Renal cortical epithelial cell (primary cell): ENCODE data around the gene IL18BP. TPM values are rescaled to one million over a fixed set of nuclear protein-coding genes. Genes with fewer than 3 reads are reported as not detected.

Source experiments
- DNase-seq: peaks from one replicate; pipeline ENCODE4 v3.0.0-alpha.2; 2011; ENCODE audit warnings: low read depth
- total RNA-seq: library from RNA; depleted of rRNA; stranded (reverse); fragments of >200 nt; gene quantifications from 2 replicates; pipeline ENCODE4 v1.2.3, GENCODE V29; 2014

Gene IL18BP
- total RNA-seq, 1 donor from 2014 or later, result 4.8 TPM

DNA sequence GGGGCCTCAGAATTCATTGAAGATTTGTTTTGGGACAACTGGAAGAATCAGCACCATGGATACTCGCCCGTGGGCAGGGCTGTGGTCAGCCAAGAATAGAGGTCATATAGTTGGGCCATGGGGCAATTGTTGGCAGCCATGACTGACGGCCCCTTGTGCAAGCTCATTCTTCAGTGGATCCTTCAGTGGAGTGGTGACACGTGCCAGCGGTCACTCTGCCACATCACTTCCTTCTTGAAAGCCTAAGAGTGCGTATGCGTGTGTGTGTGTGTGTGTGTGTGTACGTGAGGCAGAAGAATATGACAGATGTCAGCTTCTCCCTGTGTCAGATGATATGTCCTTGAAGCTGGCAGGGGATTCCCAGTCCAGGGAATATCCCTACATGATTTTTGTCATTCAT lies 1.8 kb upstream of the IL18BP start:
- no peak for DNase-seq

DNA sequence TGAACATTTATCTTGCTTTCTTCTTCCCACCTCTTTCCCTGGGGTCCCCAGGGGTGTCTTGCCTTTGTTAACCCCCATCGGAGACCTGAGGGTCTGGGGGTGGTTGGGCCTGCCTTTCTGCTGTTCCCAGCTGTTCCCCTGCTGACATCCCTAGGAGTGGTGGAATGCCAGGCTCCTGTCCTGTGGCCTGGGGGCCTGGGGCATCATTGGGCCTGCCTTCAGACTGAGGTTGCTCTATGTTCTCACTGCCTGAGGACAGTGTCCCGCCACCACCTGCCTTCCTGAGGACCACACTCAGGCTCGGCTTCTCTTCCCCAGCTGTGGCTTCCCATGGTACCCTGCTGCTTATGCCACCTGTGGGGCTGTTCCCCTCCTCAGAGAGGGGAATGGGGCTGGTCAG lies 1.1 kb upstream of the IL18BP start:
- DNase-seq, result no peak

DNA sequence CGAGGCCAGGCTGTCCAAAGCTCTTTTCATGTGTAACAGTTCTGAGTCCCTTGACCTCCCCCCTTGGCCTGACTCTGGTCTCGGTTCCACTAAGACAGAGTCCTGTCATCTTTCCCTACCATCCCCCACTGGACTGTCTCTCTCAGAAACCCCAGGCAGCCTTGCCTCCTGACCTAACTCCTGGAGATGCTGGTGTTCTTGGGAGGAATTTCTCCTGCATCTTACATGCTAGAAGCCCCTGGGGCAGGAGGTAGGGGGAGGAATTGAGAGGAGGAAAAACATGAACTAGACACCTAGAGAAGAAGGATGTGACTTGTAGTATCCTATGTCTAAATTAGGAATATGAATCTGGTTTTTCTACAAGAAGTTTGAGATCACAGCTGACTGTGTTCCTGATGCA lies 648 bp upstream of the IL18BP start:
- no peak for DNase-seq

DNA sequence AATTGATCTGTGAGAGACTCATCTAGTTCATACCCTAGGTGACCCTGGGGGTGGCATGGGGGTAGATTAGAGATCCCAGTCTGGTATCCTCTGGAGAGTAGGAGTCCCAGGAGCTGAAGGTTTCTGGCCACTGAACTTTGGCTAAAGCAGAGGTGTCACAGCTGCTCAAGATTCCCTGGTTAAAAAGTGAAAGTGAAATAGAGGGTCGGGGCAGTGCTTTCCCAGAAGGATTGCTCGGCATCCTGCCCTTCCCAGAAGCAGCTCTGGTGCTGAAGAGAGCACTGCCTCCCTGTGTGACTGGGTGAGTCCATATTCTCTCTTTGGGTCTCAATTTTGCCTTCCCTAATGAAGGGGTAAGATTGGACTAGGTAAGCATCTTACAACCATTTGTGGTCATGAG lies 653 bp downstream of the IL18BP start:
- DNase-seq, result peak; percentile 29

DNA sequence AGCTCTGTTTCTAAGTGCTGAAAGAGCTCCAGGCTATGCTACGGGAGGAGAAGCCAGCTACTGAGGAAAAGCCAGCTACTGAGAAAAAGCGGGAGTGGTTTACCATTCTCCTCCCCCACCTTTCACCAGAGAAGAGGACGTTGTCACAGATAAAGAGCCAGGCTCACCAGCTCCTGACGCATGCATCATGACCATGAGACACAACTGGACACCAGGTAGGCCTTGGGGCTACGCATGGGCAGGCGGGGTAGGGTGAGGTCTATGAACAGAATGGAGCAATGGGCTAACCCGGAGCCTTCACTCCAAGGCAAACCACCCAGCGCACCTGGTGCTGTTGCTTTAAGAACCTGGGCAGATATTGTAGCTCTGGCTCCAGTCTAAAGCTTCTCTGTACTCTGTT lies 1.1 kb downstream of the IL18BP start:
- no peak for DNase-seq

DNA sequence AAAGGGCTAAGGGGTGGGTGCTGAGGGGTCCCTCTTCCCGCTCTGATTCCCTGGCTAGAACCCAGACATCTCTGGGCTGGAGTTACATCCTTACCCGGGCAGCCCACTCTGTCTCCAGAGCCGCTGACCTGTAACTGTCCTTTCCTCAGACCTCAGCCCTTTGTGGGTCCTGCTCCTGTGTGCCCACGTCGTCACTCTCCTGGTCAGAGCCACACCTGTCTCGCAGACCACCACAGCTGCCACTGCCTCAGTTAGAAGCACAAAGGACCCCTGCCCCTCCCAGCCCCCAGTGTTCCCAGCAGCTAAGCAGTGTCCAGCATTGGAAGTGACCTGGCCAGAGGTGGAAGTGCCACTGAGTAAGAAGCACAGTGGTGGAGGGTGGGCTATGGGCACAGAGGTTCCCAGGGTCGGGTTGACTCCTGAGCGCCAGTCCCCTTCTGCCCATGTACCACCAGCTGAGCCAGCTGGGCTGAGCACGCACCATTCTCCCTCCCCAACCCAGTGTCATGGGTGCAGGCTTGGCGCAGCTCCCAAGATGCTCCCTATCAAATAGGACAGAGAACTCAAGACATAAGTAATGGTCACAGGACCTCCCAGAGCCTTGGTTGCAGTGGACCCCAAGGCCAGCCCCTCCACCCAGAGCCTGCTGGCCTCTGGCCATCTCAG lies 1.6 kb downstream of the IL18BP start:
- DNase-seq, result no peak

DNA sequence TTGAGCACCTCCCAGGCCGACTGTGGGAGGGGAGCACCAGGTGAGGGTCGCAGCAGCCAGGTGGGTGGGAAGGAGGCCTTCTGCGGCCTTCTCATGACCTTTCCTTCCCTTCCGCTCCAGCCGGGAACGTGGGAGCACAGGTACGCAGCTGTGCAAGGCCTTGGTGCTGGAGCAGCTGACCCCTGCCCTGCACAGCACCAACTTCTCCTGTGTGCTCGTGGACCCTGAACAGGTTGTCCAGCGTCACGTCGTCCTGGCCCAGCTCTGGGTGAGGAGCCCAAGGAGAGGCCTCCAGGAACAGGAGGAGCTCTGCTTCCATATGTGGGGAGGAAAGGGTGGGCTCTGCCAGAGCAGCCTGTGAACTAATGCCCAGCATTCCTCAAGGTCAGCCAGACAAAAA lies 2.6 kb downstream of the IL18BP start:
- no peak for DNase-seq

DNA sequence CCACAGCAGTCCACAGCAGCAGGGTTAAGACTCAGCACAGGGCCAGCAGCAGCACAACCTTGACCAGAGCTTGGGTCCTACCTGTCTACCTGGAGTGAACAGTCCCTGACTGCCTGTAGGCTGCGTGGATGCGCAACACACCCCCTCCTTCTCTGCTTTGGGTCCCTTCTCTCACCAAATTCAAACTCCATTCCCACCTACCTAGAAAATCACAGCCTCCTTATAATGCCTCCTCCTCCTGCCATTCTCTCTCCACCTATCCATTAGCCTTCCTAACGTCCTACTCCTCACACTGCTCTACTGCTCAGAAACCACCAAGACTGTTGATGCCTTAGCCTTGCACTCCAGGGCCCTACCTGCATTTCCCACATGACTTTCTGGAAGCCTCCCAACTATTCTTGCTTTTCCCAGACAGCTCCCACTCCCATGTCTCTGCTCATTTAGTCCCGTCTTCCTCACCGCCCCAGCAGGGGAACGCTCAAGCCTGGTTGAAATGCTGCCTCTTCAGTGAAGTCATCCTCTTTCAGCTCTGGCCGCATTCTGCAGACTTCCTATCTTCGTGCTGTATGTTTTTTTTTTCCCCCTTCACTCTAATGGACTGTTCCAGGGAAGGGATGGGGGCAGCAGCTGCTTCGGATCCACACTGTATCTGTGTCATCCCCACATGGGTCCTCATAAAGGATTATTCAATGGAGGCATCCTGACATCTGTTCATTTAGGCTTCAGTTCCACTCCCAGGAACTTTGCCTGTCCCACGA lies 3.3 kb downstream of the IL18BP start:
- DNase-seq, result no peak

DNA sequence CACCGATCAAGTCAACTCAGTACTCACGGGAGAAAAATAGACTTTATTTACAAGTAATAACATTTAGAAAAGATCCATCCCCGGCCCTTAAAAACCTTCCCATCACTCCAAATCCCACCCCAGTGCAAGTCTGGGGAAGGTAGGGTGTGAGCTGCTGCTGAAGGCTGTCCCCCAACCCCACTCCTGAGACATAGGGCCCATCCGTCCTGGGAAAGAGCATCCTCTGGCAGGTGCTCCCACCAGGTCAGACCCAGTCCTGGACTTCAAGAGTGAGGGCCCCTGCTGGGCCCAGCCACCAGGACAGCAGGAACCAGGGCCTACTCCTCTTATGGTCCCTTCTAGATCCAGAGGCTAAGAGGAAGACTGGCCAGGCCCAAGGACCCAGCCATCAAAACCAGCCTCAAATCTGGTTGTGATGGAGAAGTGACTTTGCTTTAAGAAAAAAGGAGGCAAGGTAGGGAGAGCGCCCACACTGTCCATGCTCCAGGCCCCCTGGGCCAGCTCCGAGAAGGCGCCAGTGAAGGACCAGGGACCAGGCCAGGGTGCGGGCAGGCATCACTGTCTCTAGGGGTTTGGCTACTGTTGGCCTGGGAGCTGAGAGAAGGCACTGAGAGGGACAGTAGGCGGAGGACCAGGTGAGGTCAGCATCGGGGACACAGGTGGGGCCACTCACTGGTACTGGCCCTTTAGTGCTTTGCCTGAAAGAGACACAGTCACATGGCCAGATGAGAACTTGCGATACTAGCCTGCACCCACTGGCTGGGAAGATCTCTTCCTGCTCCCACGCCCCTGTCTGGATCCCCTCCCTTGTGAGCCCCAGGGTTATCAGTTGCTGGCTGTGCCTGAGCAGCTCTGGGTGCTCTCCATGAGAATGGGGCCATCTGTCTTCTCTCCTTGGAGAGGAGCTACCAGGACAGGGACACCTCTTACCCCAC lies 4.4 kb downstream of the IL18BP start:
- DNase-seq, result no peak

DNA sequence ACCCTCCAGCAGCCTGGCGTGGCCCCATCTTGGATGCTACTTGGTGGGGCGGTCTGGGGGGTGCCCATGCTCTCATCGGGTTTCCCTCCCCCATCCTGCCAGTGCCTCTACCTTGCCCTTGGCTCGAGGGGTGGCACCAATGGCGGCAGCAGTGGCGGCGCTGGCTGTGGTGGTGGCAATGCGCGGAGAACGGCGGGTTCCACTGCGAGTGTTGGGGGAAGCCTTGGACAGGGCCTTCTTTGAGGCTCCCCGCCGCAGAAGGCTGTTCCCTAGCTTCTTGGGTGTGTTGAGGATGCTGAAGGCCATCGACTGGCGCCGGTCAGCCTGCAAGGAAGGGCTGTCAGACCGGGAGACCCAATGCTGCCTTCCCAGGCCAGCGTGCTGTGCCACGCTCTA lies 5.1 kb downstream of the IL18BP start:
- DNase-seq, result no peak

DNA sequence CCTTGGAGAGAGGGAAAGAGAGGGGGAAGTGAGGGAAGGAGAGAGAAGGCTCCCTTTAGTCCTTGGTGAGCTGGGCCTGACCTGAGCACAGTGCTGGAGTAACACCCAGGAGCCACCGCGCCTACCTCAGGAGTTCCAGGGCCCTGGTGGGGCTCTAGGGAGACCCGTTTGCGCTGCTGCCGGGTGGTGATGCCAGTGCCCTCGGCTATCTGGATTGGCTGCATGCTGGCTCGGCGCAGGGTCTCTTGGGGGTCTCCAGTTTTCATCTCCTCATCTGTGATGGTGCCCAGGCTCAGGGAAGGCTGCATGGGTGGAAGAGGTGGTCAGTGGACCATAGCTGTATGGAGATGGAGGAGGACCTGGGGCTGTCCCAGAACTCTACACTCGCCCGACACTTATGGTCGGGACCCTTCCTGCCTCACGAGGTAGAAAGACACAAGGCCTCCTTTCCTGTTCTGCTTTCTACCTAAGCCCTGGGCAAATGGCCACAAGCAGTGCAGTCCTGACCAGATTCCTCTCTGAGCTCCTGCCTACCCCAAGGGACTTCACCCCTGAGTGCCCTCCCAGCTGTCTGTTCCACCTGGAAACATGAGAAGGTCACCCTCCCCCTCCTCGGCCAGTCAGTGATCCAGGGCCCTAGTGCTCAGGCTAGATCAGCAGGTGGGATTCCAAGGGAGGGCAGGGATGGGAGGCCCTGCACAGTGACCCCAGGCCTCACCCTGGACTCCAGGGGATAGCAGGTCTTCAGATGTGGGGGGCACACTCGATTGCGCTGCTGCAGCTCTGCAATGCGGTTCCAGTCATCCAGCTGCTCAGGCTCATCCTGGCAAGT lies 6.0 kb downstream of the IL18BP start:
- DNase-seq, result no peak

DNA sequence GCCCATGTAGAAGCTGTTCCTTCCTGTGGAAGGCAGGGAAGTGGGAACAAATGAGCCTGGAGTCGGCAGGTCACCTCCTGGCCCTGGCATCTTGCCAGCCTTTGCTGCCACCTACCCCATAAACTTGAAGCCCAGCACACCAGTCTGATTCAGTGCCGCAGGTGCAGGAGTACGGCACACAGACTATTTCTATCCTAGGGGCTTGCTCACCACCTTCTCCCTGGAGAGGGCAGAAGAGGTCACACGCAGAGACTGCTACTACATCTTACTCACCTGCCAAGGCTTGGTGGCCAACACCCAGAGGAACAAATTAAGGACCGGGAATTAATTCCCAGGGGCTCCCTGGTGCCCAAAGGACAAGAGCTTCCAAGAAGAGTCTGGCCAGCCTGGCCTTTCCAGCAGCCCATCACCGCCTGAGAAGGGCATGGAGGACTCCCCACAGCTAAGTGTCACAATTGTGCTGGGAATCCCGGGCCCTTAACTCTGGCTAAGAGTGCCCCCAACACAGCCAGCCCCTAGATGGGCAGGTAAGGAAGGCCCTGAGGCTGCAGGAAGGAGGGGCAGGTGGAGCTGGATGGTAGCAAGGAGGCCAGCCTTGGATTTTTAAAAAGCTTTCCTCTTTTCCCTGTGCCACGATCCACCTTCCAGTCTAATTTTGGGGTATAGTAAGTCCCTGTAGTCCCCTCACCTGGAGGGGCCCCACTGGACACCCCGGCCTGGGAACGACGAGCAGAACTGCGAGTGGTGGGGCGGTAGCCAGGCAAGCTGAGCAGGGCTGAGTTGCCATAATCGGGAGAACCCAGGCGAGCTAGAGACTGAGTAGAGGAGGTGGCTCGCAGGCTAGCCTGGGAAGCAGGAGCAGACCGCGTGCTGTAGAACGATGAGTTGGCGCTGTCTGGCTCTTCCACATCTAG lies 6.9 kb downstream of the IL18BP start:
- no peak for DNase-seq

DNA sequence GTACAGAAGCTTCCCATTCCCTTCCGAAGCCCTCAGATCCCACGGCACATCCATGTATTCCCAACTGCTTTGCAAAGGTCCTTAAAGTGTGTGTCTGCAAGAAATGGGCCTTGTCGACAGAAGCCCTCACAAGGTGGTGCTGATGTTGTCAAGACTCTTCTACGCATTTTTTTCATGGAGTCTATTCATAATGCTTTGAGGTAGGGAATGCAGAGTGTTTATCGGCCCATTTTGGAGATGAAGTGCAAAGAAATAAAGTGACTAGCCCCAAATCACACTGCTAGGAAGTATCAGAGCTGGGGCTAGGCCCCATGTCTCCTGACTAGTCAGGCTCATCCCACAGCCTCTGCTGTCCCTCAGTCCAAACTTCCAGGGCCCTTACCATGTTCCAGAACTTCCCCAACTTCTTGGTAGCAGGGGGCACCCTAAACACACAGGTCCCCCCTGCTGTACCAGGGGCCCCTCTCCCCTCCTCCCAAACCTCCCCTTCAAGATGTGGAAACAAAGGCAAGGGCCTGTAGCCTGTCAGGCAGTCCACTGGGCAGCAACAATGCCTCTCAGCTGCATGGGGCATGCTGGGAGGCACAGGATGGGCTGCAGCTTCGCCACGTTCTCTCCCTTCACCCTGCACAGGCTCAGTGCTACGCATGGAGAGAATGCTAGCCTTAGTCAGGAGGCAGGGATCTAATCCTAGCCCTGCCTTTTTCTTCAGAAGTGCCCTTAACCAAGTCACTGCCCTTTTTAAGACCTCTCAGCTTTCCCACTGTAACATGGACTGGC lies 7.8 kb downstream of the IL18BP start:
- DNase-seq, result no peak

DNA sequence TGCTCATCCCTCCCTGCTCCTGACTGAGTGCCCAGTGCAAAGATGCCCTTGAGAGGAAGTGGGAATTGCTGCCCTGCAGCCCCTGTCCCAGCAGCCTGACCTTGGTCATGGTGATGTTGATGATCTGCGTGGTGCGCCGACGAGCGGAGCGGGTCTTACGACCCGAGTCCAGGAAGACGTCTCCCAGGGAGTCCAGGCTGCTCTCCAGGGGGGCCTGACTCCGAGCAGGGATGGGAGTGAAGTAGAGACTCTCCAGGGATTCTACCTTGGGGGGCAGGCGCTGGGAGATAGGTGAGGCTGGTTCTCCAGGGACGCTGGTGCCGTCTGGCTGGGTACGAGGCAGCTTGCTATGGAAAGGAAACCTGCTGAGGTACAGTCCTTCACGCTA lies 8.4 kb downstream of the IL18BP start:
- no peak for DNase-seq

DNA sequence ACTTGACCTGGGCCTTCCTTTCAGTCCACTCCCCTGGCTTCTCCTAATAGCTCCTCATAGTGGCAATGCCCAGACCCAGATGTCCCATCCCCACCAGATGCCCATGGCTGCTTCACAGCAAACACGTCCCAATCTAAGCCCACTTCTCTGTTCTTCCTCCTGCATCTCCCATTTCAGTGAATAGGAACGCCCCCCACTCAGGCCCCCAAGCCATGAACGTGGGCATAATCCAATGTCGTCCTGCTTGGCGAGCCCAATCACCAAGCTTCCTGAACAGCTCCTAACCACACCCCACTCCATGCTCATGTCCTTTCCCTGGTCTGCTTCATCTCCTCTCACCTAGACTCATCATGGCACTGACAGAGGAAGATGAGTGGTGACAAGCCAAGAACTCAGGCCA lies 8.9 kb downstream of the IL18BP start:
- no peak for DNase-seq

DNA sequence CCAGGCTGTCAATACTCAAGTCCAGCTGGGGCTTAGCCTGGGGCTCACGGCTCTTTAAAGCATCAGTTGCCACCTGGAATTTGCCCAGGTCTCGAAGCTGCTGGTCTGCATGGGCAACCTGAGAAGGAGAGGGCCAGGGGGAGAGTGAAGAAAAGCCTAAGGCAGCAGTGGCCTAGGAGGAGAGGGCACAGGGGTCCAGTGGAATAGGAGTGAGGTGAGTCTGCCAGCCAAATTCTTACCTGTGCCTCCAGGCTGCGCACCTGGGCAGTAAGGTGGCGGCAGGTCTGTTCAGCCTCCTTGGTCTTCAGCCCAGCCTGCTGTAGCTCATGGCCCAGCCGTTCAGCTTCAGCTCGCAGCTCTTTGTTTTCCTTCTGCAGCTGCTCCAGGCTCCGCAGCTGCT lies 10.0 kb downstream of the IL18BP start:
- DNase-seq, result no peak

DNA sequence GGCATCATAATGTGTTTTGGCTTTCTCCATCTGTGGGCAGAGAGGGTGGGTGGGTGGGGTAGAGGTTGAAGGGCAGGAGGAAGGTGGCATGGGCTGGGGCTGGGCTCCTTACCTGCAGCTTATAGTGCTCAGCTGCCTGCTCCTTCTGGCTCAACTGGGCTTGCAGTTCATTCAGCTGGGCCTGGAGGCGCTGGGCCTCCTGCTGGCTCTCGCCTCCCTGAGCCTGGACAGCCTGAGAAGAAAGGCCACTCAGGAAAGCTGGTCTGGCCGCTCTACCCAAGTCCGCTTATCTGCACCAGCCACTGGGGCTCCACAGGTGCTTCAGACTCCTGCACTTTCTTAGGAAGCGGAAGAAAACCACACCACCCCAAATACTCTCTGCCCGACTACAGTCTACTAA lies 10.4 kb downstream of the IL18BP start:
- no peak for DNase-seq

DNA sequence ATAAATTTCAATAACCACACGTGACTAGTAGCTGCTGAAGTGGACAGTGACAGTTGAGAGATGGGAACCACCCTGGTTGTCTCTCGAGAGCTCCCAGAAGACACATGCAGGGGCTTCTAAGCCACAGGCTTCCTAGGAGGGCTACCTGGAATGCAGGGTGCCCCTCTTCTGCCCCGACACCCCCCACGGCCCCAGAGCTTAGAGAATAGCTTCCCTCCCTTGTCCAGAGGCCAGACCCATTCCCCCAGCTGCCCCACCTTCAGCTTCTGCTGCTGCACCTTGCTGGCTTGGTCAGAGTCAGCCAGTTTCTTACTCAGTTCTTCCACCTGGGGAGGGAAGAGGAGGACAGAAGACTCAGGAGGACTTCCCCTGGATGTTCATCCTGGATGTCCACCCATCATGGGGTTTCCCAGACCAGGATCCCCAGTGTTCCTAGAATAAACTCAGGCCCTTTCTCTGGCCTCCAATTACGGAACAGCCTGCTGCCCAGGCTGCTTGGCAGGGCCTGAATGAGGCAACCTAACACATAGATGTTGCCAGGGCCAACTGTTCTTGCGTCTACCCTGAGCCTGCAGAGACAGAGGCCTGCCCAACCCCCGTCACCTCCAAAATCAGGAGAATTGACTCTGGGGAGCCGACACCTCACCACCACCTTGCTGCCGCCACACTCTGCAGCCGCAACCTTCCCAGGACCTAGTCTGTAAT lies 12.0 kb downstream of the IL18BP start:
- no peak for DNase-seq

DNA sequence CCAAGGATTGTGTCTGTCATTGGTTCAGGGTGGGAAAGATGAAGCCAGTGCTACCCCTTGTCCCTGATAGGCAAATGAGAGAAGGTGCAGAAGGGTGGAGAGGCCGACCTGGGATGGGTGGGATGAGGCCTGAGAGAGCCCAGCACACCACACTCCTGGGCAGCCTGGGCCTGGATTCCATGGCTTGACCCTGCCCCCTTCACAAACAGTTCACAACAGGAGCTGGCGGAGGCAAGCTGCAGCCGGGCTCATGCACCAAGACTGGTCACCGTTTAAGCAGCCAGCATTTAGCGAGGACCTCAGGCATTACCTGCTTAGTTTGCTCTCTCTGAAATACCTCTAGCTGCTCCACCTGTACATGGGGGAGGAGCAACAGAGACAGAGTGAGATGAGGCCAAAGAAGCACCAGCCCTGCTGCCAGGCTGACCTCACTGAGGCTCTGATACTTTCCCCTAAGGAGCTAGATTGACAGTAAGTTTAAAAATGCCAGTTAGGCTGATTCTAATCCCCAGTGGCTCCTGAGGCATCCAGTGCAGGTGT lies 13.5 kb downstream of the IL18BP start:
- no peak for DNase-seq
